K562 (cell line): ENCODE results near the gene LPCAT3. TPM values are rescaled to one million over a fixed set of nuclear protein-coding genes. Genes with fewer than 3 reads are reported as not detected.

Experiments used
- CHD2 ChIP-seq: IDR thresholded peaks from 2 replicates; pipeline ENCODE4 v1.6.1; 2011; ENCODE audit warnings: low read depth, low read length
- CXXC5 ChIP-seq: fragments of 250-450 bp; sonication (Bioruptor Pico); IDR thresholded peaks from 2 replicates; pipeline ENCODE4 v1.8.0; 2022; ENCODE audit warnings: inconsistent platforms, mild to moderate bottlenecking, moderate library complexity
- DEAF1 ChIP-seq: fragments of 450-650 bp; formaldehyde crosslinking; IDR thresholded peaks from 2 replicates; pipeline ENCODE4 v1.4.0; 2020; ENCODE audit warnings: mild to moderate bottlenecking, moderate library complexity
- DMBX1 ChIP-seq: fragments of 250-450 bp; sonication (Bioruptor Pico); IDR thresholded peaks from 2 replicates; pipeline ENCODE4 v1.8.0; 2022; ENCODE audit warnings: inconsistent platforms, mild to moderate bottlenecking, moderate library complexity, borderline replicate concordance
- FOSL1 ChIP-seq: fragments of 200-800 bp; sonication (Bioruptor generic); conservative IDR thresholded peaks from 2 replicates; pipeline ENCODE4 v1.6.1; 2016; ENCODE audit warnings: missing genetic modification characterization, missing compliant biosample characterization
- FOXP4 ChIP-seq: sonication (generic); formaldehyde crosslinking; IDR thresholded peaks from 2 replicates; pipeline ENCODE4 v1.8.0; 2022; ENCODE audit warnings: mild to moderate bottlenecking, missing genetic modification reagents, borderline replicate concordance
- GABPB1 ChIP-seq: sonication (generic); formaldehyde crosslinking; IDR thresholded peaks from 2 replicates; pipeline ENCODE4 v1.8.0; 2022; ENCODE audit warnings: mild to moderate bottlenecking, missing genetic modification reagents
- HDAC8 ChIP-seq: fragments of 450-650 bp; IDR thresholded peaks from 2 replicates; pipeline ENCODE4 v1.6.1; 2016; ENCODE audit warnings: mild to moderate bottlenecking, missing genetic modification characterization, moderate library complexity, missing compliant biosample characterization
- MCM5 ChIP-seq: fragments of 450-650 bp; IDR thresholded peaks from 2 replicates; pipeline ENCODE4 v1.6.1; 2016; ENCODE audit warnings: low read depth
- POLR2A ChIP-seq: fragments of 450-650 bp; conservative IDR thresholded peaks from 2 replicates; pipeline ENCODE4 v1.6.1; 2016
- TSHZ1 ChIP-seq: fragments of 250-450 bp; sonication (Bioruptor Pico); IDR thresholded peaks from 2 replicates; pipeline ENCODE4 v1.4.0; 2020; ENCODE audit warnings: mild to moderate bottlenecking, moderate library complexity
- ZNF224 ChIP-seq: sonication (generic); formaldehyde crosslinking; IDR thresholded peaks from 2 replicates; pipeline ENCODE4 v1.8.0; 2022; ENCODE audit warnings: mild to moderate bottlenecking, missing genetic modification reagents
- ZNF695 ChIP-seq: fragments of 450-650 bp; formaldehyde crosslinking; IDR thresholded peaks from 2 replicates; pipeline ENCODE4 v1.4.0; 2020; ENCODE audit warnings: mild to moderate bottlenecking, moderate library complexity
- polyA plus RNA-seq, 8 experiments: library from polyadenylated mRNA; depleted of rRNA in 4 of 8; stranded (reverse) in 5 of 8; unstranded in 3 of 8; fragments of >200 nt; fragmentation: Nextera tagmentation in 2 of 8; fragmentation: Illumina TruSeq in 1 of 8; extraction: Ambion mirVana in 2 of 8; extraction: Trizol in 1 of 8; gene quantifications; 2 replicates each; pipeline versions ENCODE4 v1.2.1 to v1.2.3, GENCODE V29; 2011 to 2014; ENCODE audit warnings: inconsistent platforms in 1 of 8, missing spikeins in 1 of 8
- total RNA-seq, 7 experiments: library from RNA; depleted of rRNA in 6 of 7; stranded (reverse); fragments of >200 nt in 6 of 7; fragmentation: Illumina TruSeq in 2 of 7; extraction: Trizol in 2 of 7; gene quantifications; 2 replicates each; pipeline versions ENCODE4 v1.2.1 to v1.2.3, GENCODE V29; 2011 to 2021; ENCODE audit warnings: low replicate concordance in 1 of 7
- TF ChIP-seq, protein P1 (sequence below), 2 experiments: fragments of 450-650 bp in 1 of 2; sonication (generic) in 1 of 2; formaldehyde crosslinking; conservative IDR thresholded peaks; 2 replicates each; pipeline versions ENCODE4 v1.4.0 to v1.8.1; 2020 to 2022; ENCODE audit warnings: mild to moderate bottlenecking in 1 of 2, missing genetic modification reagents in 1 of 2
- TF ChIP-seq, protein P2 (sequence below): sonication (generic); formaldehyde crosslinking; IDR thresholded peaks from 2 replicates; pipeline ENCODE4 v1.8.1; 2023; ENCODE audit warnings: mild to moderate bottlenecking, missing genetic modification reagents, moderate library complexity
- TF ChIP-seq, protein P3 (sequence below): fragments of 250-450 bp; sonication (Bioruptor Pico); IDR thresholded peaks from 2 replicates; pipeline ENCODE4 v1.5.0; 2021

The LPCAT3 gene
- total and polyA plus RNA-seq, 9 of the 15 experiments (the other 6 are each of a cell fraction or from before 2014, with no cell fraction given) = 4.9 to 52.5 (median 25.3) TPM

GRCh38 chr12:6937481-6938352 lies 80.6 kb downstream of the LPCAT3 start (continued):
- TF ChIP-seq, protein P1, sequence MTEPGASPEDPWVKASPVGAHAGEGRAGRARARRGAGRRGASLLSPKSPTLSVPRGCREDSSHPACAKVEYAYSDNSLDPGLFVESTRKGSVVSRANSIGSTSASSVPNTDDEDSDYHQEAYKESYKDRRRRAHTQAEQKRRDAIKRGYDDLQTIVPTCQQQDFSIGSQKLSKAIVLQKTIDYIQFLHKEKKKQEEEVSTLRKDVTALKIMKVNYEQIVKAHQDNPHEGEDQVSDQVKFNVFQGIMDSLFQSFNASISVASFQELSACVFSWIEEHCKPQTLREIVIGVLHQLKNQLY (CRISPR knock-in tag; conservative IDR thresholded peaks at IDR 0.05) = no peak
- TF ChIP-seq, protein P2, sequence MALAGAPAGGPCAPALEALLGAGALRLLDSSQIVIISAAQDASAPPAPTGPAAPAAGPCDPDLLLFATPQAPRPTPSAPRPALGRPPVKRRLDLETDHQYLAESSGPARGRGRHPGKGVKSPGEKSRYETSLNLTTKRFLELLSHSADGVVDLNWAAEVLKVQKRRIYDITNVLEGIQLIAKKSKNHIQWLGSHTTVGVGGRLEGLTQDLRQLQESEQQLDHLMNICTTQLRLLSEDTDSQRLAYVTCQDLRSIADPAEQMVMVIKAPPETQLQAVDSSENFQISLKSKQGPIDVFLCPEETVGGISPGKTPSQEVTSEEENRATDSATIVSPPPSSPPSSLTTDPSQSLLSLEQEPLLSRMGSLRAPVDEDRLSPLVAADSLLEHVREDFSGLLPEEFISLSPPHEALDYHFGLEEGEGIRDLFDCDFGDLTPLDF = peak; percentile 92
- peak; percentile 81 for TF ChIP-seq POLR2A
- peak; percentile 47; the same call in 1 of the 2 replicates for TF ChIP-seq DEAF1 (CRISPR knock-in tag)
- peak; percentile 82 for TF ChIP-seq GABPB1 (CRISPR knock-in tag)
- TF ChIP-seq ZNF224 (CRISPR knock-in tag) = no peak
- no peak for TF ChIP-seq ZNF695
- no peak for TF ChIP-seq TSHZ1 (CRISPR knock-in tag)
- TF ChIP-seq, protein P3, sequence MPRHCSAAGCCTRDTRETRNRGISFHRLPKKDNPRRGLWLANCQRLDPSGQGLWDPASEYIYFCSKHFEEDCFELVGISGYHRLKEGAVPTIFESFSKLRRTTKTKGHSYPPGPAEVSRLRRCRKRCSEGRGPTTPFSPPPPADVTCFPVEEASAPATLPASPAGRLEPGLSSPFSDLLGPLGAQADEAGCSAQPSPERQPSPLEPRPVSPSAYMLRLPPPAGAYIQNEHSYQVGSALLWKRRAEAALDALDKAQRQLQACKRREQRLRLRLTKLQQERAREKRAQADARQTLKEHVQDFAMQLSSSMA = peak; percentile 72; the same call in 1 of the 2 replicates
- TF ChIP-seq DMBX1 (CRISPR knock-in tag) = no peak
- TF ChIP-seq FOSL1 = no peak
- no peak; the same call in 1 of the 2 replicates for TF ChIP-seq HDAC8 (tag)
- peak; percentile 97 for TF ChIP-seq CXXC5 (CRISPR knock-in tag)
- peak; percentile 95 for TF ChIP-seq CHD2
- no peak for TF ChIP-seq FOXP4 (CRISPR knock-in tag)
- TF ChIP-seq MCM5 = no peak
